A549 treated with CpdA at 1 μM for 4 hours (cell line): ENCODE results near the gene CYP20A1. TPM values are rescaled to one million over a fixed set of nuclear protein-coding genes. Genes with fewer than 3 reads are reported as not detected.

Experiments used
- total RNA-seq: library from RNA; stranded (reverse); fragments of 200-300 nt; extraction: Qiagen RNA extraction; gene quantifications from 5 replicates; pipeline ENCODE4 v1.2.3, GENCODE V29; 2022; ENCODE audit warnings: low read depth

Gene CYP20A1, protein sequence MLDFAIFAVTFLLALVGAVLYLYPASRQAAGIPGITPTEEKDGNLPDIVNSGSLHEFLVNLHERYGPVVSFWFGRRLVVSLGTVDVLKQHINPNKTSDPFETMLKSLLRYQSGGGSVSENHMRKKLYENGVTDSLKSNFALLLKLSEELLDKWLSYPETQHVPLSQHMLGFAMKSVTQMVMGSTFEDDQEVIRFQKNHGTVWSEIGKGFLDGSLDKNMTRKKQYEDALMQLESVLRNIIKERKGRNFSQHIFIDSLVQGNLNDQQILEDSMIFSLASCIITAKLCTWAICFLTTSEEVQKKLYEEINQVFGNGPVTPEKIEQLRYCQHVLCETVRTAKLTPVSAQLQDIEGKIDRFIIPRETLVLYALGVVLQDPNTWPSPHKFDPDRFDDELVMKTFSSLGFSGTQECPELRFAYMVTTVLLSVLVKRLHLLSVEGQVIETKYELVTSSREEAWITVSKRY
- total RNA-seq, result 7.7 to 10.6 TPM (median 8.2 TPM) in 5 replicates

DNA sequence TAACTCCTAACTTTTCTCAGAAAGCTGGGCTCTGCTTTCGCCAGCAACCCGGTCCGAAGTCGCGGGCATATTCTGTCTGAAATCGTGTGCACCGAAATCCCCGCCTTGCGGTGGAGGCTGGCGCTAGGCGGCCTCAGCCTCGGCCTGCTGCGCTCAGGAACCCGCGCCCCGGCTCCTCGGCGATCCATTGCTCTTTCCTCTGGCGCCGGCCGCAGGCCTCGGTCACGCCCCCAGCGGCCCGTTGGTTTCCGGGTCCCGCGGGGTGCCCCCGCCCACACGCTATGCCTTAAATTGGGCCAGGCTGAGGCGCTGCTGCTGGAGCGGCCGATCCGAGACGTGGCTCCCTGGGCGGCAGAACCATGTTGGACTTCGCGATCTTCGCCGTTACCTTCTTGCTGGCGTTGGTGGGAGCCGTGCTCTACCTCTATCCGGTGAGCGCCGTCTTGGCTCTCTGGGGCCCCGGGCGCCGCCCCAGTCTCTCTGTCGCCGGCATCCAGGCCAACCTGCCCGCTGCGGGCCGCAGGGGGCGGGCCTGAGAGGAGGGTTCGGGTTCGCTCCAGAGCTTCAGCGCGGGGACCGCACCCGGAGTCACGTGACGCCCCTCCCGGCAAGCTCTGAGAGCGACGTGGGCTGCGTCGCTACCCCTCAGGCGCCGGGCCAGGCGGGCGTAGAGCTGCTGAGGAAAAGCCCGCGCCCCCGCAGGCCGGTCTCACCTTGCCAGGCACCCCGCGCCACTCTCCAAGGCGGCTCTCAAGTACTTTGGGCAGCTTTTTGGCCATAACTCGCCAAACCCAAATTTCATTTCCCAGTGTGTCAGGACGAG, at the start of gene CYP20A1:
Gene CYP20A1 (plus strand): TSS at position 315 of the 823 bp plus-strand sequence. CDS start 45 bp downstream, at position 360.

DNA sequence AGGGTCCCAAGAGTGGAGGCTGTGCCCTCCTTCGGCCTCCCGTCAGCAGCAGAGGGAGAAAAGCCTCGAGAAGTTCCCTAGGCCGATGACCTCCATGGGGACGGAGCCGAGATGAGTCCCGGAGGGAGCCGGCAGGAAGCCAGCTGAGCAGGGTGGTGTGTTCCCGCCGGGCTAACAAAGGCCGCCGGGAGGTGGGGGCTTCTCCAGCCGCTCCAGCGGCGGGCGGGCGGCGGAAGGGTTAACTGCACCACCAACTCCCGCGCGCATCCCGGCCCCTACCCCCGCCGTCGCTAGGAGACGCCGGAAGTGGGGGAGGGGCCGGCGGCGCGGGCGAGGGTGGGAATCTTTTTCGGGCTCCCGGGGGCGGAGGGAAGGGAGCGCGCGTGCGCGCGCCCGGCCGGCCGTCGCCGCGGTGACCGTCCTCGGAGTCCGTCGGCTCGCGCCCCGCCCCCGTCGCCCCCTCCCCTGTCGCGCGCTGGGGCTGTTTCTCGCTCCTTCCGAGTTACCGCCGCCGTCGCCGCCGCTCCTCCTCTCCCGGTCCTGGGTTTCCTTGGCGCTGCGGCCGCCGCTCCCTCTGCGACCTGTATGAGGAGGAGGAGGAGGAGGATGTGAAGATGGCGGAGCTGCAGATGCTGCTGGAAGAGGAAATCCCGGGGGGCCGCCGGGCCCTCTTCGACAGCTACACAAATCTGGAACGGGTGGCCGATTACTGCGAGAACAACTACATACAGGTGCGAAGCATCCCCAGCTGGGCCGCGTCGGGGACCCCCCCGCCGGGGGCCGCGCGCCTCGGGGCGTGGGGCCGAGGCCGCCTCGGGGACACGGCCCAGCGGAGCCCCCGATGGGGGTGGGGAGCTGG, 89.3 kb downstream of the CYP20A1 start, which contains the start of gene ABI2:
Gene ABI2 (plus strand): TSS at position 494 of the 859 bp plus-strand sequence. CDS start 121 bp downstream, at position 615.

Other genes with a start within 250 kb of the CYP20A1 start
- 3.5 to 5.5 TPM (median 5.2 TPM) in 5 replicates for gene NBEAL1, start 224.1 kb upstream of the CYP20A1 start, total RNA-seq
- gene ABI2, start 89.4 kb downstream of the CYP20A1 start, total RNA-seq, result 48.3 to 66.2 TPM (median 61.7 TPM) in 5 replicates